22Rv1 (cell line): ENCODE measurements around the gene WDR35.
"Not testable (repeated sequence)": the region's sequence is repeated elsewhere in the genome, so short reads cannot be mapped to it uniquely, and the experiment has no call there.

Source experiments
- ZFX ChIP-seq: fragments of 450-650 bp; IDR thresholded peaks from 2 replicates; pipeline ENCODE4 v1.6.1; 2017; ENCODE audit warnings: antibody characterized with exemption, borderline replicate concordance
- TF ChIP-seq, protein P1 (sequence below): fragments of 450-650 bp; IDR thresholded peaks from 2 replicates; pipeline ENCODE4 v1.5.1; 2017; ENCODE audit warnings: mild to moderate bottlenecking

DNA sequence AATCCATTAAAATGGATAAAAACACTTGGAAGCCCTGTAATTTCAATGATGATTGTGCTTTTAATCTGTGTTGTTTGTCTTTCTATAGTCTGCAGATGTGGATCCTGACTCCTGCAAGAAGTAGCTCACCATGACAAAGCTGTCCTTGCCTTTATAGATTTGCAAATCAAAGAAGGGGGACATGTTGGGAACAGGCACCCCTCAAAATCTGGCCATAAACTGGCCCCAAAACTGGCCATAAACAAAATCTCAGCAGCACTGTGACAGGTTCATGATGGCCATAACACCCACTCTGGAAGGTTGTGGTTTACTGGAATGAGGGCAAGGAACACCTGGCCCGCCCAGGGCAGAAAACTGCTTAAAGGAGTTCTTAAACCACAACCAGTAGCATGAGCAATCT, 62.1 kb downstream of the WDR35 start:
- TF ChIP-seq, protein P1, sequence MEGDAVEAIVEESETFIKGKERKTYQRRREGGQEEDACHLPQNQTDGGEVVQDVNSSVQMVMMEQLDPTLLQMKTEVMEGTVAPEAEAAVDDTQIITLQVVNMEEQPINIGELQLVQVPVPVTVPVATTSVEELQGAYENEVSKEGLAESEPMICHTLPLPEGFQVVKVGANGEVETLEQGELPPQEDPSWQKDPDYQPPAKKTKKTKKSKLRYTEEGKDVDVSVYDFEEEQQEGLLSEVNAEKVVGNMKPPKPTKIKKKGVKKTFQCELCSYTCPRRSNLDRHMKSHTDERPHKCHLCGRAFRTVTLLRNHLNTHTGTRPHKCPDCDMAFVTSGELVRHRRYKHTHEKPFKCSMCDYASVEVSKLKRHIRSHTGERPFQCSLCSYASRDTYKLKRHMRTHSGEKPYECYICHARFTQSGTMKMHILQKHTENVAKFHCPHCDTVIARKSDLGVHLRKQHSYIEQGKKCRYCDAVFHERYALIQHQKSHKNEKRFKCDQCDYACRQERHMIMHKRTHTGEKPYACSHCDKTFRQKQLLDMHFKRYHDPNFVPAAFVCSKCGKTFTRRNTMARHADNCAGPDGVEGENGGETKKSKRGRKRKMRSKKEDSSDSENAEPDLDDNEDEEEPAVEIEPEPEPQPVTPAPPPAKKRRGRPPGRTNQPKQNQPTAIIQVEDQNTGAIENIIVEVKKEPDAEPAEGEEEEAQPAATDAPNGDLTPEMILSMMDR, result not testable (repeated sequence)
- TF ChIP-seq ZFX, result not testable (repeated sequence)
